SK-N-SH (cell line): ENCODE data around the gene PPAT. TPM values are rescaled to one million over a fixed set of nuclear protein-coding genes. Genes with fewer than 3 reads are reported as not detected.

ENCODE experiments used
- CTCF ChIA-PET: fragments of 300-600, 350-600 bp; formaldehyde crosslinking; extraction: SDS; loops from one replicate; lab custom pipeline; 2021; lab: Yijun Ruan, JAX
- POLR2A ChIA-PET: fragments of 350-600 bp; sonication (Branson Sonifier 250); formaldehyde crosslinking; extraction: SDS; loops from one replicate; lab custom pipeline; 2020; ENCODE audit warnings: antibody characterized with exemption, inconsistent platforms; lab: Yijun Ruan, JAX
- DNase-seq: peaks from one replicate; pipeline ENCODE4 v3.0.0; 2012
- H2AFZ ChIP-seq: fragments of 200-600 bp; sonication (generic); 2 replicates; pipeline ENCODE4 v1.8.1; 2016; ENCODE audit warnings: antibody characterized with exemption, mild to moderate bottlenecking, low read depth
- H3F3A ChIP-seq: fragments of 200-600 bp; sonication (generic); replicated peaks from 2 replicates; pipeline ENCODE3; 2016; ENCODE audit warnings: antibody characterized with exemption, mild to moderate bottlenecking; ENCODE audit not compliant: insufficient read depth
- H3K27ac ChIP-seq, 2 experiments: fragments of 200-500 bp in 1 of 2; fragments of 200-600 bp in 1 of 2; sonication (Bioruptor generic) in 1 of 2; sonication (generic), shearing (Covaris generic) in 1 of 2; 2 replicates each; pipeline versions ENCODE4 v1.5.1 to v1.6.1; 2014 to 2016; ENCODE audit warnings: low read depth in 2 of 2, inconsistent platforms in 1 of 2, low read length in 1 of 2, mild to moderate bottlenecking in 1 of 2, mixed read lengths in 1 of 2
- H3K27me3 ChIP-seq: fragments of 200-600 bp; sonication (generic), shearing (Covaris generic); 2 replicates; pipeline ENCODE4 v1.6.1; 2016; ENCODE audit warnings: mixed run types; ENCODE audit not compliant: insufficient read depth
- H3K36me3 ChIP-seq, 2 experiments: fragments of 200-500 bp in 1 of 2; fragments of 200-600 bp in 1 of 2; sonication (Bioruptor generic) in 1 of 2; sonication (generic) in 1 of 2; replicated peaks in 1 of 2; 2 replicates each; pipeline versions ENCODE3 to v1.5.1; 2014 to 2016; ENCODE audit warnings: low read length in 1 of 2, mild to moderate bottlenecking in 1 of 2; ENCODE audit not compliant: insufficient read depth in 2 of 2, control insufficient read depth in 1 of 2
- H3K4me1 ChIP-seq, 2 experiments: fragments of 200-500 bp in 1 of 2; fragments of 200-600 bp in 1 of 2; sonication (Bioruptor generic) in 1 of 2; sonication (generic), shearing (Covaris generic) in 1 of 2; 2 replicates each; pipeline versions ENCODE4 v1.5.1 to v1.6.1; 2014 to 2016; ENCODE audit warnings: low read depth in 1 of 2, low read length in 1 of 2, mixed run types in 1 of 2; ENCODE audit not compliant: insufficient read depth in 2 of 2, control insufficient read depth in 1 of 2
- H3K4me2 ChIP-seq: fragments of 200-600 bp; sonication (generic), shearing (Covaris generic); 2 replicates; pipeline ENCODE4 v1.6.1; 2017; ENCODE audit warnings: mixed run types
- H3K4me3 ChIP-seq, 2 experiments: fragments of 200-500 bp in 1 of 2; fragments of 200-600 bp in 1 of 2; sonication (Bioruptor generic) in 1 of 2; sonication (generic), shearing (Covaris generic) in 1 of 2; 2 replicates each; pipeline versions ENCODE4 v1.5.1 to v1.8.1; 2014 to 2016; ENCODE audit warnings: low read depth in 2 of 2, inconsistent platforms in 1 of 2, low read length in 1 of 2, mild to moderate bottlenecking in 1 of 2, mixed read lengths in 1 of 2, moderate library complexity in 1 of 2
- H3K79me2 ChIP-seq: fragments of 200-600 bp; sonication (generic); 2 replicates; pipeline ENCODE4 v1.8.1; 2017; ENCODE audit warnings: mild to moderate bottlenecking; ENCODE audit not compliant: insufficient read depth
- H3K9ac ChIP-seq: fragments of 200-600 bp; sonication (generic); 2 replicates; pipeline ENCODE4 v1.6.1; 2017; ENCODE audit warnings: mixed run types
- H3K9me2 ChIP-seq: fragments of 200-600 bp; sonication (generic); 2 replicates; pipeline ENCODE4 v1.6.1; 2017; ENCODE audit warnings: mixed run types
- H3K9me3 ChIP-seq: fragments of 200-600 bp; sonication (generic); 2 replicates; pipeline ENCODE4 v1.6.1; 2017; ENCODE audit warnings: mixed run types, mild to moderate bottlenecking, moderate library complexity
- H4K20me1 ChIP-seq: fragments of 200-600 bp; sonication (generic); 2 replicates; pipeline ENCODE4 v1.6.1; 2017; ENCODE audit warnings: mild to moderate bottlenecking, mixed run types; ENCODE audit not compliant: insufficient read depth
- CHD2 ChIP-seq: fragments of 150-350 bp; IDR thresholded peaks from 2 replicates; pipeline ENCODE4 v1.6.1; 2018; ENCODE audit warnings: low read length; ENCODE audit not compliant: partially characterized antibody
- ELF1 ChIP-seq: IDR thresholded peaks from 2 replicates; pipeline ENCODE4 v1.4.0; 2012
- FOSL2 ChIP-seq: IDR thresholded peaks from 2 replicates; pipeline ENCODE4 v1.4.0; 2012; ENCODE audit warnings: low read depth, mild to moderate bottlenecking, moderate library complexity, borderline replicate concordance
- FOXJ3 ChIP-seq: sonication (generic); formaldehyde crosslinking; IDR thresholded peaks from 2 replicates; pipeline ENCODE4 v1.5.1; 2020; ENCODE audit warnings: mild to moderate bottlenecking, missing genetic modification reagents
- JUND ChIP-seq: IDR thresholded peaks from 2 replicates; pipeline ENCODE4 v1.4.0; 2012
- MAX ChIP-seq: IDR thresholded peaks from 2 replicates; pipeline ENCODE4 v1.4.0; 2012; ENCODE audit warnings: low read depth
- RCOR1 ChIP-seq: fragments of 150-350 bp; IDR thresholded peaks from 2 replicates; pipeline ENCODE4 v1.6.1; 2017; ENCODE audit warnings: antibody characterized with exemption, low read length
- RXRA ChIP-seq: IDR thresholded peaks from 2 replicates; pipeline ENCODE4 v1.4.0; 2012; ENCODE audit warnings: low read depth, mild to moderate bottlenecking, borderline replicate concordance
- TAF1 ChIP-seq: IDR thresholded peaks from 2 replicates; pipeline ENCODE4 v1.6.1; 2012; ENCODE audit warnings: low read depth, mild to moderate bottlenecking, low read length, moderate library complexity, borderline replicate concordance
- USF2 ChIP-seq: fragments of 150-350 bp; IDR thresholded peaks from 2 replicates; pipeline ENCODE4 v1.6.1; 2017; ENCODE audit warnings: antibody characterized with exemption, low read length, low read depth, borderline replicate concordance
- WGBS: methylation state at CpG from one replicate; pipeline ENCODE4 v1.1.6; 2017; ENCODE audit warnings: low lambda C conversion rate; 5-methylcytosine and 5-hydroxymethylcytosine counted together
- polyA plus RNA-seq, 3 experiments: library from polyadenylated mRNA; depleted of rRNA; stranded (reverse); fragments of >200 nt; gene quantifications; 2 replicates each; pipeline ENCODE4 v1.2.3, GENCODE V29; 2012
- TF ChIP-seq, protein P1 (sequence below): IDR thresholded peaks from 2 replicates; pipeline ENCODE4 v1.4.0; 2012; ENCODE audit warnings: low read depth, borderline replicate concordance
- TF ChIP-seq, protein P2 (sequence below): fragments of 200-600 bp; sonication (generic); IDR thresholded peaks from 2 replicates; pipeline ENCODE4 v1.6.1; 2017; ENCODE audit warnings: antibody characterized with exemption, mild to moderate bottlenecking, moderate library complexity
- TF ChIP-seq, protein P3 (sequence below): fragments of 150-350 bp; IDR thresholded peaks from 2 replicates; pipeline ENCODE4 v1.6.1; 2016; ENCODE audit warnings: mild to moderate bottlenecking, low read depth, low read length

The PPAT gene
- polyA plus RNA-seq, 1 of the 3 experiments (the other 2 are of a cell fraction): 7.4 TPM

DNA sequence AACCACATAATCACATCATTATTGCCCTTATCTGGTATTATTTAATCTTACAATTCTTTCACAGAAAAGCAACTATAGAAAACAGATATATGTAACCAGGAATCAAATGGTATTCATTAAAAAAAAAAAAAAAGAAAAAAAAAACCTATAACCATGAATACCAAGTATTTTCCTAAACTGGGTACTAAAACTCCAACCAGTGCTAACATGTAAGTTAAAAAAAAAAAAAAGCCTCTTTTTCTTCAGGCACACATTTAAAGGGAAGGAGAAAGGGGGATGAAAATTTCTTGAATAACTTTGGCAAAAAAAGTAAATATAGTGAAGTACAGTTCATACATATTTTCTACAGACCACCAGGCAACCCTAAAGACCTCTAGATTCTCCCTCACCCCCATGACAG is 2.1 kb downstream of the PPAT start:
- H3K79me2 ChIP-seq: peaks cover 86% of the 10 kb centered on the region
- H3K9me3 ChIP-seq: no peaks in the 10 kb centered on the region
- H3K9me2 ChIP-seq: no peaks in the 10 kb centered on the region
- peaks cover 16% of the 10 kb centered on the region for H3F3A ChIP-seq
- ChIA-PET CTCF (interaction anchor here (0.8 to 2.6 kb wide), 3 partner anchors 8 to 484 kb away, joined by 3 to 21 read pairs (median 5); partner anchors contain the start of gene CEP135), POLR2A (no interaction called here)
- H3K27ac ChIP-seq: no peak overlapping the region
- TF ChIP-seq ELF1: no peak
- TF ChIP-seq TAF1: no peak
- no peak for TF ChIP-seq RXRA
- TF ChIP-seq FOSL2: no peak
- no peak for TF ChIP-seq USF2
- TF ChIP-seq, protein P1, sequence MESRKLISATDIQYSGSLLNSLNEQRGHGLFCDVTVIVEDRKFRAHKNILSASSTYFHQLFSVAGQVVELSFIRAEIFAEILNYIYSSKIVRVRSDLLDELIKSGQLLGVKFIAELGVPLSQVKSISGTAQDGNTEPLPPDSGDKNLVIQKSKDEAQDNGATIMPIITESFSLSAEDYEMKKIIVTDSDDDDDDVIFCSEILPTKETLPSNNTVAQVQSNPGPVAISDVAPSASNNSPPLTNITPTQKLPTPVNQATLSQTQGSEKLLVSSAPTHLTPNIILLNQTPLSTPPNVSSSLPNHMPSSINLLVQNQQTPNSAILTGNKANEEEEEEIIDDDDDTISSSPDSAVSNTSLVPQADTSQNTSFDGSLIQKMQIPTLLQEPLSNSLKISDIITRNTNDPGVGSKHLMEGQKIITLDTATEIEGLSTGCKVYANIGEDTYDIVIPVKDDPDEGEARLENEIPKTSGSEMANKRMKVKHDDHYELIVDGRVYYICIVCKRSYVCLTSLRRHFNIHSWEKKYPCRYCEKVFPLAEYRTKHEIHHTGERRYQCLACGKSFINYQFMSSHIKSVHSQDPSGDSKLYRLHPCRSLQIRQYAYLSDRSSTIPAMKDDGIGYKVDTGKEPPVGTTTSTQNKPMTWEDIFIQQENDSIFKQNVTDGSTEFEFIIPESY: no peak
- DNase-seq: no peak
- H3K4me1 ChIP-seq: peaks cover 0 to 6% of the 10 kb centered on the region in 2 experiments; a peak in 3 of 4 replicates
- H2AFZ ChIP-seq: no peak overlapping the region
- peak overlapping the region in 1 of 2 experiments; percentile 87; a peak in 2 of 4 replicates for H3K4me3 ChIP-seq
- no peaks in the 10 kb centered on the region for H3K27me3 ChIP-seq
- peak overlapping the region; percentile 97 for H3K4me2 ChIP-seq
- H4K20me1 ChIP-seq: no peaks in the 10 kb centered on the region
- H3K9ac ChIP-seq: no peak overlapping the region; the same call in 1 of the 2 replicates
- no peaks in the 10 kb centered on the region for H3K36me3 ChIP-seq

GRCh38 chr4:56430203-56430602 is 5.2 kb downstream of the PPAT start:
- H4K20me1 ChIP-seq: no peaks in the 10 kb centered on the region
- no peaks in the 10 kb centered on the region for H3K27me3 ChIP-seq
- WGBS: 91% methylated on average over 2 of the region's 2 CpGs
- ChIA-PET POLR2A (interaction anchor here (1.0 kb wide), 1 partner anchor 43 kb away, joined by 3 read pairs; the partner anchor contains the start of gene AASDH), CTCF (interaction anchor here (1.7 to 3.4 kb wide), 2 partner anchors 10 to 114 kb away, joined by 5 to 13 read pairs; no protein-coding TSS in a partner anchor)
- H2AFZ ChIP-seq: no peak overlapping the region
- H3K4me3 ChIP-seq: no peak overlapping the region
- no peak overlapping the region for H3K9ac ChIP-seq
- no peaks in the 10 kb centered on the region for H3K9me2 ChIP-seq
- peaks cover 0 to 6% of the 10 kb centered on the region in 2 experiments; a peak in 3 of 4 replicates for H3K4me1 ChIP-seq
- TF ChIP-seq, protein P2, sequence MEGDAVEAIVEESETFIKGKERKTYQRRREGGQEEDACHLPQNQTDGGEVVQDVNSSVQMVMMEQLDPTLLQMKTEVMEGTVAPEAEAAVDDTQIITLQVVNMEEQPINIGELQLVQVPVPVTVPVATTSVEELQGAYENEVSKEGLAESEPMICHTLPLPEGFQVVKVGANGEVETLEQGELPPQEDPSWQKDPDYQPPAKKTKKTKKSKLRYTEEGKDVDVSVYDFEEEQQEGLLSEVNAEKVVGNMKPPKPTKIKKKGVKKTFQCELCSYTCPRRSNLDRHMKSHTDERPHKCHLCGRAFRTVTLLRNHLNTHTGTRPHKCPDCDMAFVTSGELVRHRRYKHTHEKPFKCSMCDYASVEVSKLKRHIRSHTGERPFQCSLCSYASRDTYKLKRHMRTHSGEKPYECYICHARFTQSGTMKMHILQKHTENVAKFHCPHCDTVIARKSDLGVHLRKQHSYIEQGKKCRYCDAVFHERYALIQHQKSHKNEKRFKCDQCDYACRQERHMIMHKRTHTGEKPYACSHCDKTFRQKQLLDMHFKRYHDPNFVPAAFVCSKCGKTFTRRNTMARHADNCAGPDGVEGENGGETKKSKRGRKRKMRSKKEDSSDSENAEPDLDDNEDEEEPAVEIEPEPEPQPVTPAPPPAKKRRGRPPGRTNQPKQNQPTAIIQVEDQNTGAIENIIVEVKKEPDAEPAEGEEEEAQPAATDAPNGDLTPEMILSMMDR: no peak
- no peak for TF ChIP-seq RCOR1
- no peak for TF ChIP-seq JUND
- no peak for TF ChIP-seq CHD2
- TF ChIP-seq, protein P3, sequence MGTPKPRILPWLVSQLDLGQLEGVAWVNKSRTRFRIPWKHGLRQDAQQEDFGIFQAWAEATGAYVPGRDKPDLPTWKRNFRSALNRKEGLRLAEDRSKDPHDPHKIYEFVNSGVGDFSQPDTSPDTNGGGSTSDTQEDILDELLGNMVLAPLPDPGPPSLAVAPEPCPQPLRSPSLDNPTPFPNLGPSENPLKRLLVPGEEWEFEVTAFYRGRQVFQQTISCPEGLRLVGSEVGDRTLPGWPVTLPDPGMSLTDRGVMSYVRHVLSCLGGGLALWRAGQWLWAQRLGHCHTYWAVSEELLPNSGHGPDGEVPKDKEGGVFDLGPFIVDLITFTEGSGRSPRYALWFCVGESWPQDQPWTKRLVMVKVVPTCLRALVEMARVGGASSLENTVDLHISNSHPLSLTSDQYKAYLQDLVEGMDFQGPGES: no peak
- no peak for TF ChIP-seq FOSL2
- no peak for TF ChIP-seq FOXJ3 (CRISPR knock-in tag)
- no peak for TF ChIP-seq MAX
- no peaks in the 10 kb centered on the region for H3K36me3 ChIP-seq
- H3F3A ChIP-seq: peaks cover 15% of the 10 kb centered on the region
- no peak for DNase-seq
- no peak overlapping the region for H3K27ac ChIP-seq
- peaks cover 95% of the 10 kb centered on the region for H3K79me2 ChIP-seq
- H3K4me2 ChIP-seq: no peak overlapping the region
- H3K9me3 ChIP-seq: no peaks in the 10 kb centered on the region
